Common myeloid progenitor, CD34-positive (primary cell): ENCODE results near the gene LRRC3.
"Not testable (repeated sequence)": the region's sequence is repeated elsewhere in the genome, so short reads cannot be mapped to it uniquely, and the experiment has no call there.

ENCODE experiments used
- CTCF ChIA-PET: fragments of 350-600 bp; sonication (Branson Sonifier 250); formaldehyde crosslinking; loops from one replicate; lab custom pipeline; 2021; ENCODE audit warnings: antibody characterized with exemption; lab: Charles Lee
- POLR2A ChIA-PET: fragments of 350-600 bp; sonication (Branson Sonifier 250); formaldehyde crosslinking; loops from one replicate; lab custom pipeline; 2021; ENCODE audit warnings: antibody characterized with exemption; lab: Charles Lee
- DNase-seq, 3 donors: peaks; one replicate each; pipeline versions ENCODE4 v3.0.0 to v3.0.0-alpha.2; 2013
- H3K27ac ChIP-seq, 2 experiments: 1 replicate in 1 of 2; 2 replicates in 1 of 2; pipeline ENCODE4 v1.7.0; 2013; ENCODE audit warnings: inconsistent platforms in 2 of 2, low read length in 2 of 2, mild to moderate bottlenecking in 2 of 2, low read depth in 1 of 2, moderate library complexity in 1 of 2; ENCODE audit not compliant: severe bottlenecking in 2 of 2, insufficient read depth in 1 of 2, poor library complexity in 1 of 2
- H3K27me3 ChIP-seq, 5 experiments: replicated peaks in 2 of 5; 1 replicate in 3 of 5; 2 replicates in 2 of 5; pipeline versions ENCODE4 v1.6.1 to v1.7.0; 2013; ENCODE audit warnings: low read length in 4 of 5, mild to moderate bottlenecking in 2 of 5, moderate library complexity in 2 of 5, inconsistent platforms in 1 of 5; ENCODE audit not compliant: insufficient read depth in 5 of 5, control insufficient read depth in 4 of 5
- H3K36me3 ChIP-seq, 4 experiments: 1 replicate in 2 of 4; 2 replicates in 2 of 4; pipeline versions ENCODE4 v1.6.1 to v1.7.0; 2013; ENCODE audit warnings: low read length in 3 of 4, control low read depth in 1 of 4, mild to moderate bottlenecking in 1 of 4; ENCODE audit not compliant: control insufficient read depth in 4 of 4, insufficient read depth in 4 of 4
- H3K4me1 ChIP-seq, 4 experiments: 1 replicate in 3 of 4; 2 replicates in 1 of 4; pipeline versions ENCODE4 v1.6.1 to v1.7.1; 2013; ENCODE audit warnings: low read length in 3 of 4, mild to moderate bottlenecking in 3 of 4, control low read depth in 1 of 4, inconsistent platforms in 1 of 4, moderate library complexity in 1 of 4; ENCODE audit not compliant: control insufficient read depth in 4 of 4, insufficient read depth in 4 of 4; ENCODE audit errors: control extremely low read depth in 1 of 4
- H3K4me3 ChIP-seq, 7 experiments: 1 replicate in 4 of 7; 2 replicates in 3 of 7; pipeline versions ENCODE4 v1.5.1 to v1.7.0; 2013; ENCODE audit warnings: mild to moderate bottlenecking in 7 of 7, low read length in 6 of 7, moderate library complexity in 6 of 7, inconsistent platforms in 2 of 7, low read depth in 2 of 7, control low read depth in 1 of 7; ENCODE audit not compliant: insufficient read depth in 4 of 7, control insufficient read depth in 1 of 7; ENCODE audit errors: extremely low read depth in 1 of 7
- H3K9me3 ChIP-seq, 5 experiments: 1 replicate in 4 of 5; 2 replicates in 1 of 5; pipeline versions ENCODE4 v1.6.1 to v1.7.1; 2013; ENCODE audit warnings: low read length in 4 of 5, mild to moderate bottlenecking in 2 of 5, inconsistent platforms in 1 of 5, low read depth in 1 of 5, moderate library complexity in 1 of 5; ENCODE audit not compliant: control insufficient read depth in 4 of 5, insufficient read depth in 2 of 5; ENCODE audit errors: control extremely low read depth in 1 of 5
- WGBS: methylation state at CpG from one replicate; pipeline ENCODE4 v1.1.5; 2013; ENCODE audit not compliant: insufficient coverage; 5-methylcytosine and 5-hydroxymethylcytosine counted together

LRRC3 gene

GRCh38 chr21:44414291-44415072 is 40.8 kb upstream of the LRRC3 start:
- peaks cover 0 to 26% (median 0%) of the 10 kb centered on the region in 4 experiments for H3K36me3 ChIP-seq
- ChIA-PET CTCF (no interaction called here), POLR2A (no interaction called here)
- H3K4me3 ChIP-seq: no peak overlapping the region
- H3K4me1 ChIP-seq: no peaks in the 10 kb centered on the region
- H3K9me3 ChIP-seq: peaks cover 0 to 13% (median 5%) of the 10 kb centered on the region in 5 experiments
- no peak overlapping the region for H3K27ac ChIP-seq
- WGBS: 96% methylated on average over 23 of the region's 30 CpGs
- DNase-seq: no peak
- no peaks in the 10 kb centered on the region for H3K27me3 ChIP-seq

- no peaks in the 10 kb centered on the region for H3K27me3 ChIP-seq
- H3K9me3 ChIP-seq: peaks cover 2 to 13% (median 5%) of the 10 kb centered on the region in 5 experiments
- ChIA-PET CTCF (no interaction called here), POLR2A (no interaction called here)
- no peak for DNase-seq
- WGBS: 85% methylated on average over 24 of the region's 24 CpGs
- no peak overlapping the region for H3K27ac ChIP-seq
- no peak overlapping the region for H3K4me3 ChIP-seq
- H3K36me3 ChIP-seq: peaks cover 0 to 27% (median 0%) of the 10 kb centered on the region in 4 experiments
- no peaks in the 10 kb centered on the region for H3K4me1 ChIP-seq
Measured at GRCh38 chr21:44415073-44416025, 40.0 kb upstream of the LRRC3 start.

- 83% methylated on average over 8 of the region's 8 CpGs for WGBS
- H3K27me3 ChIP-seq: no peaks in the 10 kb centered on the region
- H3K4me1 ChIP-seq: no peaks in the 10 kb centered on the region
- no peak overlapping the region for H3K27ac ChIP-seq
- no peak for DNase-seq
- peaks cover 0 to 27% (median 0%) of the 10 kb centered on the region in 4 experiments for H3K36me3 ChIP-seq
- H3K4me3 ChIP-seq: no peak overlapping the region
- H3K9me3 ChIP-seq: peaks cover 0 to 13% (median 5%) of the 10 kb centered on the region in 5 experiments
- ChIA-PET CTCF (no interaction called here), POLR2A (interaction anchor here (0.7 kb wide), 1 partner anchor 222 kb away, joined by 4 read pairs; no protein-coding TSS in a partner anchor)
Measured at GRCh38 chr21:44416193-44416592, 39.1 kb upstream of the LRRC3 start.

- H3K27me3 ChIP-seq, POLR2A ChIA-PET, CTCF ChIA-PET, H3K4me1 ChIP-seq, H3K27ac ChIP-seq, DNase-seq, H3K4me3 ChIP-seq: not testable (repeated sequence)
- 97% methylated on average over 18 of the region's 21 CpGs for WGBS
- H3K36me3 ChIP-seq: peaks cover 0 to 22% (median 0%) of the 10 kb centered on the region in 4 experiments
- peaks cover 0 to 13% (median 2%) of the 10 kb centered on the region in 5 experiments for H3K9me3 ChIP-seq
Measured at GRCh38 chr21:44417621-44418107, 37.6 kb upstream of the LRRC3 start.

GRCh38 chr21:44418108-44418875 is 37.0 kb upstream of the LRRC3 start:
- CTCF ChIA-PET: no interaction called here
- Histone ChIP-seq H3K4me3 (no peak overlapping the region), H3K9me3 (peaks cover 0 to 13% (median 2%) of the 10 kb centered on the region in 5 experiments), H3K27ac (no peak overlapping the region), H3K36me3 (peaks cover 0 to 22% (median 0%) of the 10 kb centered on the region in 4 experiments), H3K27me3 (no peaks in the 10 kb centered on the region), H3K4me1 (no peaks in the 10 kb centered on the region)
- POLR2A ChIA-PET: no interaction called here
- WGBS: 94% methylated on average over 24 of the region's 25 CpGs
- DNase-seq: no peak

- H3K27me3 ChIP-seq: no peaks in the 10 kb centered on the region
- ChIA-PET POLR2A (no interaction called here), CTCF (no interaction called here)
- no peak overlapping the region for H3K4me3 ChIP-seq
- DNase-seq: no peak
- H3K9me3 ChIP-seq: peaks cover 0 to 13% (median 2%) of the 10 kb centered on the region in 5 experiments
- WGBS: 95% methylated on average over 7 of the region's 8 CpGs
- peaks cover 0 to 22% (median 0%) of the 10 kb centered on the region in 4 experiments for H3K36me3 ChIP-seq
- no peaks in the 10 kb centered on the region for H3K4me1 ChIP-seq
- H3K27ac ChIP-seq: no peak overlapping the region
Measured at GRCh38 chr21:44418876-44419230, 36.5 kb upstream of the LRRC3 start.
